OCI-LY1 (cell line): ENCODE measurements around the gene PID1.

Experiments
- CTCF ChIP-seq: fragments of 200-600 bp; sonication (generic), shearing (Covaris generic); IDR thresholded peaks from 2 replicates; pipeline ENCODE4 v1.5.1; 2017; ENCODE audit warnings: mild to moderate bottlenecking, antibody characterized with exemption, low read length, moderate library complexity, mixed read lengths
- EZH2 ChIP-seq: fragments of 200-600 bp; sonication (generic), shearing (Covaris generic); IDR thresholded peaks from 2 replicates; pipeline ENCODE4 v1.8.0; 2017; ENCODE audit warnings: borderline replicate concordance, mixed run types, mild to moderate bottlenecking, antibody characterized with exemption, low read length, moderate library complexity, mixed read lengths

DNA sequence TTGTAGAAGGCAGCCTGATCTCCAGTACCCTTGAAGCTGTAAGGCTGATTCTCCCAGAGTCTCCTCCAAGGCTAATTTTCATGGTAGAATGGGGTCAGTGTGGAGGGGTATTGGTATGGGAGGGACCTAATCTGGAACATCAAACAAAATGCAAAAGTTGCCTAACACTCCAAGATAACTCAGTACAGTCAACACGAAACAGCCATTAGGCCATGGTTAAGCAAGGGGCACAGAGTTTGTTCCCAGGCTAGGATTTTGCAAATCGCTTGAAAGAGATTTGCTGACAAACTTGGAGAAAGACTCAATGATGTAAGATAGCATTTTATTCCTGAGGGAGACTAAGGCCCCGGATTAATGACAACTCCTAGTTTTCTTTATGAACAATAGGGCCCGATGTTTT is 5.4 kb downstream of the PID1 start:
- TF ChIP-seq CTCF = no peak
- no peak for TF ChIP-seq EZH2
